Measurements from ENCODE around the gene AP3B1.

The AP3B1 gene

DNA sequence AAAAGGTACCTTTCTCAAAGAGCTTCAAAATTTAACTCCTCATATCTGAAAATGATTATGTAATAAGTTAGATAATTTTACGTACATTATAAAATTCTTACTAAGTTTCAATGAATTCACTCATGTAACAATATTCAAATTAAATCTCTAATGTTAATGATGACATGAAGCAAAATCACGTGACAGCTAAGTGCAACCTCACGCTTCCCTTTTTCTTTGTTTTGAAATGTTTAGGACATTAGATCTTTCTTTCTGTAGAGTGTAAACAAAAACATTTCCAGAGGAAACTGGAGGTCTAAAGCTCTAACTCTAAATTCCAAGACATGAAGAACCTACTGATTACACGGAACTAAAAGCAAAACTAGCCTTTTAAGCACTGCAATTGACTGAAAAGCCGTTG lies 291.0 kb downstream of the AP3B1 start:
- Histone ChIP-seq H3K9me3 (no peaks in the 10 kb centered on the region), H3K4me3 (no peak overlapping the region), H3K4me1 (peaks cover 33% of the 10 kb centered on the region), H3K27me3 (ENCODE audit: low read depth) (no peaks in the 10 kb centered on the region), H3K36me3 (replicated peaks) (no peaks in the 10 kb centered on the region)
- in situ Hi-C loops (cut with MboI; ENCODE audit: low sequenced_read_pairs), result no loop called here
- no peak for DNase-seq (ENCODE audit: low spot score in 2 of 2)

DNA sequence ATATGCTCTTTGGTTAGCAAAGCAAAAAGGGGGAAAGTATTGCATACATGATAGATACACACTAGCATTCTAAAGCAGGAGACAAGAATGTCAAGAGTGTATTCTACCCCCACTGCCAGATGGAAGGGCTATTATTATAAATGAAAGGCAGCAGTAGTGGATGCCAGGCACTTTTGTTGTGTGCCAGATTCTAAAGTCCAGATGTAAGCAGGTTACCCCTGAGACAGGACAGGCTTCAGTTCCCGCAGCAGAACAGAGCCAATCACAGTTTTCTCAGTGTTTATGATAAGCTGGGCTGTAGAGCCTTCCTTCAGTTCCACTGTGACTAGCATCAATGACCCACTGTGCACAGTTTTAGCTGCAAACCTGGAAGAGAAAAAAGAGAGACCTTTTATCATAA lies 291.8 kb downstream of the AP3B1 start:
- H3K36me3 ChIP-seq (replicated peaks), result no peaks in the 10 kb centered on the region
- no peak overlapping the region for H3K4me3 ChIP-seq
- H3K27me3 ChIP-seq (ENCODE audit: low read depth), result no peaks in the 10 kb centered on the region
- H3K4me1 ChIP-seq, result peaks cover 33% of the 10 kb centered on the region
- H3K9me3 ChIP-seq, result no peaks in the 10 kb centered on the region
- peak in 1 of 2 experiments; percentile 28 for DNase-seq (ENCODE audit: low spot score in 2 of 2)
- in situ Hi-C loops (cut with MboI; ENCODE audit: low sequenced_read_pairs), result no loop called here

DNA sequence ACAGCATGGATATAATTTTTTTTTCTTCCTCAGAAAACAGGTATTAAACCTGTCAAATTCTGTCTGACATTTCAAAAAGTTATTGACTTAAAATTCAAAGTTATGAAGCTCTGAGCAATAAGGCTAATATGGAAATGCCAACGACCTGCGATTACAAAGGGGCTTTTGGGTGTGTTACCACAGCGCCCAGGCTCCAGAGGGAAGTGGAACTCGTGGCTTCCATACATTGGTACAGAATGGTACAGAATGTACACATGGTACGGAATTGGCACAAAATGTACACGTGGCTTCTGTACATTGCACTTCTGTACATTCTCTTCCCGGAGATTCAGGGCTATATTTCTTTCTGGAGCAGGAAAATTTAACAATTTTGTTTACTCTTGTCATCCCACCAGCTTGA lies 293.3 kb downstream of the AP3B1 start:
- no peaks in the 10 kb centered on the region for H3K36me3 ChIP-seq (replicated peaks)
- in situ Hi-C loops (cut with MboI; ENCODE audit: low sequenced_read_pairs), result no loop called here

DNA sequence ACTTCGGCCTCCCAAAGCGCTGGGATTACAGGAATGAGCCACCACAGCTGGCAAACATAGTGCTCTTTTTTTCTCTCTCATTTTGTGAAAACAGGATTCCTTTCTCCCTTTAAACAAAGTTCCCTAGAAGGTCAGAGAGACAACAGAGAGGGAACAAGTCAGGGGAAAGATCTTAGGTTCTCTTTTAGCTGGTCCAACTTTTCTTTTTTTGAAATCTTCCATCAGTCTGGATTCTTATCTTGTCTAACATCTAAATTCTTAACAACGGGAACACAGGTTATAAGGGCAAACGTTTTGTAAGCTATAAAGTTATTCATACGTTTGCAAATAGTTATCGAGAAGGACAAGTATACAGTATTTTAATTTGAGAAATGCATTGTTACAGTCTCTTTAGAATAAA lies 294.3 kb downstream of the AP3B1 start:
- Histone ChIP-seq H3K4me1 (peaks cover 26% of the 10 kb centered on the region), H3K9me3 (no peaks in the 10 kb centered on the region)
- in situ Hi-C loops (cut with MboI; ENCODE audit: low sequenced_read_pairs), result no loop called here

More for the DNA sequence above, 293.3 kb downstream of the AP3B1 start:
- H3K9me3 ChIP-seq, result no peaks in the 10 kb centered on the region
- peaks cover 33% of the 10 kb centered on the region for H3K4me1 ChIP-seq
- H3K27me3 ChIP-seq (ENCODE audit: low read depth), result no peaks in the 10 kb centered on the region
- H3K4me3 ChIP-seq, result no peak overlapping the region
- no peak for DNase-seq (ENCODE audit: low spot score in 2 of 2)

DNA sequence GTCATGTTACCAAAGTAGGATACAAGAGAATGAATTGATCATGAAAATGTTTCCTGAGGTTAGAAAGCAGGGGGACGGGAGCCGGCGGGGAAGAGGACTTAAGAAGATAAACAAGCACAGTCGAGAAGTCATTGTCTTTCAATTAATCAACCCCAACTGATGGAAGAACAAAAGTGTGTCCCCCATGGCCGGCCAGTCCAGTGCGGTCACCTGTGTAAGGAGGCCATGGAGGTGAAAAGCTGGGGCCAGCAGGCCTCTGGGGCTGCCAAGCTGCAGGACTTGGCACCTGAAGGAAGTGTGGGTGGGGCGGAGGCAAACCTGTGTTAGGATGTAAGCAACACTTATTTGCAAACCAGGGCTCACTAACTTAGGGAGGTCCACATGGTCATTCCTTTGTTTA lies 295.1 kb downstream of the AP3B1 start:
- Histone ChIP-seq H3K4me1 (peaks cover 19% of the 10 kb centered on the region), H3K9me3 (no peaks in the 10 kb centered on the region), H3K4me3 (no peak overlapping the region), H3K27me3 (ENCODE audit: low read depth) (no peaks in the 10 kb centered on the region), H3K36me3 (replicated peaks) (no peaks in the 10 kb centered on the region)
- no peak for DNase-seq (ENCODE audit: low spot score in 2 of 2)
- in situ Hi-C loops (cut with MboI; ENCODE audit: low sequenced_read_pairs), result no loop called here

More for the DNA sequence above, 294.3 kb downstream of the AP3B1 start:
- no peak for DNase-seq (ENCODE audit: low spot score in 2 of 2)
- H3K4me3 ChIP-seq, result no peak overlapping the region
- H3K36me3 ChIP-seq (replicated peaks), result no peaks in the 10 kb centered on the region
- no peaks in the 10 kb centered on the region for H3K27me3 ChIP-seq (ENCODE audit: low read depth)

DNA sequence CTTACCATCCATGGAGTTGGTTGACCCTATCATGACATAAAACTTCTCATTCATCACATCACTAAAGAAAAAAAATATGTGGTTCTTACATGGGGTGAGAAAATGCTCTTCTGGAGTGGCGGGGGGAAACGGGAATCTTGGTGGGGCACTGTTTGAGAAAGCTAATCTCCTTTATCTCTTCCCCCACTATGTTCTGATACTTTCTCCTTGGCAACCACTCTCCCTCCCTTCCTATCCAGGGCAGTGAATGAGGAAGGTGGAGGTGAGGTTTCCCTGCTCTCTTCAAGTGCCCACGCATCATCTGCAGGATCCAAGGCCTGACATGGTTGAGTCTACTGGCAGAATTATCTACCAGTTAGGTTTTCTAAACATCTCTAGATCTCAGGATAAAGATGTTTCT lies 297.6 kb downstream of the AP3B1 start:
- DNase-seq (ENCODE audit: low spot score in 2 of 2), result no peak
- H3K27me3 ChIP-seq (ENCODE audit: low read depth), result no peaks in the 10 kb centered on the region
- H3K4me1 ChIP-seq, result no peaks in the 10 kb centered on the region
- H3K9me3 ChIP-seq, result no peaks in the 10 kb centered on the region
- H3K36me3 ChIP-seq (replicated peaks), result no peaks in the 10 kb centered on the region
- no peak overlapping the region for H3K4me3 ChIP-seq
- in situ Hi-C loops (cut with MboI; ENCODE audit: low sequenced_read_pairs), result no loop called here

DNA sequence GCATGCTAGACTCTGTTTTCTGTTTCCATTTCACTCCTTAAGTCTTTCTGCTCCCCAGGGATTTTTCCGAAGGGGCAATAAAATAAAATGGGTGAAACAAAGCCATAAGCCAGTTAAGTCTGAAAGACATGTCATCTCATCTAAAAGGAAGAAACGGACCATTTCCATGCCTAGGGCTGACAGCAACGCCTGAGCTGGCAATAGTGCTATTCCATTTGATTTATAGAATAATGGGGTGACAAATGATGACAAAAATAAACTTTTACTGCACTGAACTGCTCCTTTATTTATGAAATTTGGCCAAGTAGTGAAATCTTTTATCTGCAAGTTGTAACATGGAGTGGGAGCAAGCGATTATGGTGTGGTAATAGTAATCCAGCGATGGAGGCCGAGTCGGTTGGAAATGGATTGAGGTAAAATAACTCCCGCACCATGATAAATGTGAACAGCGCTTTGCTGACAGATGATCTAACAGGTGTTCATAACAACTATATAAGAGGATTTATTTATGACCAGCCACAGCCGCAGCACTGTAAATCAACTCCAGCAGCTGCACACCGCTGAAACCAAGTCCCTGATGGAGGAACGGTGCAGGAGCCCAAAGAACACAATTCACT lies 298.6 kb downstream of the AP3B1 start:
- Histone ChIP-seq H3K4me1 (no peaks in the 10 kb centered on the region), H3K36me3 (replicated peaks) (no peaks in the 10 kb centered on the region), H3K9me3 (no peaks in the 10 kb centered on the region), H3K27me3 (ENCODE audit: low read depth) (no peaks in the 10 kb centered on the region), H3K4me3 (no peak overlapping the region)
- DNase-seq (ENCODE audit: low spot score in 2 of 2), result no peak
- in situ Hi-C loops (cut with MboI; ENCODE audit: low sequenced_read_pairs), result no loop called here

DNA sequence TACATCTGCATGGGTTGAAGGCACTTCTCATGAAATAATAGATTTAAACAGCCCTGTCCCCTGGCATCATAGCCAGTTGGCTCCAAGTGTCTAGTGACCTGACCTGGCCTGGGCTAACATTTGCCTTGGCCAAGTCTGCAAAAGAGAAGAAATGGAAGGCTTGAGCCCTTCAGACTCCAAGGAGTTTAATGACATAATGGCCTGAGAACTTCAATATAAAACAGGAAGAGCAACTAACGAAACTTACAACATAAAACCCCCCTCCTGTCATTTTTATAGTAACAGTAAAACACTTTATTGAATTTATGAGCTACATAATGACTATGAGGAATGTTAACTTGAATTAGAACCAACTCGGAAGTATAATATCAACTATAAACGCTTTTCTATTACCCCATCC lies 299.6 kb downstream of the AP3B1 start:
- Histone ChIP-seq H3K4me1 (no peaks in the 10 kb centered on the region), H3K9me3 (no peaks in the 10 kb centered on the region), H3K36me3 (replicated peaks) (no peaks in the 10 kb centered on the region), H3K27me3 (ENCODE audit: low read depth) (no peaks in the 10 kb centered on the region), H3K4me3 (no peak overlapping the region)
- in situ Hi-C loops (cut with MboI; ENCODE audit: low sequenced_read_pairs), result no loop called here
- DNase-seq (ENCODE audit: low spot score in 2 of 2), result no peak

DNA sequence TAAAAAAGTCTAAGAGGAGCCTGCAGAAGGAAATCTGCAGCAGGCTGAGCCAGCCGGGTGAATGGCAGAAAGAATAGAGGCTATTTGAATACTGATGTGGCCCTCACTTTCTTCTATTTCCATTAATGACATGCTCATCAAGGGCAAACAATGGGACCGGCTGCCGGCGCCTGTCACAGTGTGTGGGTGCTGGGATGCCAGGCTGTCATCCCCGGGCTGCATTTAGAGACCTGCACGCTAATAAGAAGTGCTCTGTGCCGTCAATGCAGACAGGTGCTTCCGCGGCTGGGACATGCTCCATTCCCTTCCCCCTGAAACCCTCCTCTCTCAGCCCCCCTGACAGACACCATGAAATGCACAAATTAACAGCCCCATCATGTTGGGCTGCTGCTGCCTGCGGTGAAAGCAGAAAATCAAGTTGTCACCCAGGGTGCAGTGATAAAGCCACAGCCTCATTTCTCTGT lies 300.6 kb downstream of the AP3B1 start:
- in situ Hi-C loops (cut with MboI; ENCODE audit: low sequenced_read_pairs), result no loop called here
- no peak for DNase-seq (ENCODE audit: low spot score in 2 of 2)
- Histone ChIP-seq H3K9me3 (no peaks in the 10 kb centered on the region), H3K4me1 (no peaks in the 10 kb centered on the region), H3K4me3 (no peak overlapping the region), H3K36me3 (replicated peaks) (no peaks in the 10 kb centered on the region), H3K27me3 (ENCODE audit: low read depth) (no peaks in the 10 kb centered on the region)

DNA sequence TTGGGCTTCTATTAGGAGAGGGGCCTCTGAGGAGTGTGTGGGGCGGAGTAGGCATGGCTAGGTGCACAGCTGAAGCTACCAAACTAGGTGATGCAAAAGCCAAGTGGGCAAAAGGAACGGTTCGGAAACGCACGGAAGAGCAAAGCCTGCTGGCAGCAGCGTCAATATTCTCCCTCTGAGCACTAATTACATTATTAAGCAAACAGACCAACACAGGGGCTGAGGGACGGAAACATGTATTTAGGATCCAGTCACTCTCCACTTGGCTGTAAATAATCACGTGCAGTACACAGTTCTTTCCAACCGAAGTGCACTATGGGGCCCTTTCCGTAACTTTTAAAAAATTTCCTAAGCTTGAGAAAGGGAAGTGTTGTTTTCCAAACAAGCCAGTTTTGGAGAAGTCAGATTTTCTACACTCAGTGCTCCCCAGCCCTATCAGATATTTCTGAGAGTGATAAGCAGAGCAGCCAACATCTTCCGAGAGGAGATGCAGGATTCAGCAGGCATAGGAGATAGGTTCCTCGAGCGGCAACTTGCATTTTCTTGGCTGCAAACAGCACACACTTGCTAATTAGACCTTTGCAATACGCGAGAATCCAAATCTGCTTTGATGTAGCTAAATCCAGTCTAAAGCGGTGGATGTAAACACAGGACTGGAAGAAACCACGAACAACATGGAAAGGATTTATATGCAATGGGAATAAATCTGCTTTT lies 301.2 kb downstream of the AP3B1 start:
- DNase-seq (ENCODE audit: low spot score in 2 of 2), result no peak
- H3K27me3 ChIP-seq (ENCODE audit: low read depth), result no peaks in the 10 kb centered on the region
- in situ Hi-C loops (cut with MboI; ENCODE audit: low sequenced_read_pairs), result no loop called here

DNA sequence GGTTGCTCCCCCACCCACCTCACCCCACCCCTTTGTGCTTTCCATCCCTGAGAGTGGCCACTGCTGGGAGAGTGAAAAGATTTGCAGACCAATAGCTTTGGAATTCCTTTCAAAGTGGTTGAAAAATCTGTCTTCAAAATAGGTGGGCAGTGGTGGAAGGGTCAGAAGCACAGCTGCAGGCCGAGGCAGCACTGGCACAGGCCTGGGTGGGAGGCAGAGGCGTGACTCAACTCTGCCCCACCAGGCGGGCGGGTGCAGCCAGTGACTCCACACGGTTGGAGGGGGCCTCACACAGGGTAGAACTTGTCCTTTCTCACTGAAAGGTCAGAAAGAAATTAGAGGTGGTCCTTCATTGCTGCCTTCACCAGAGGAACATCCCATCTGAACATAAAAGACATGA lies 303.4 kb downstream of the AP3B1 start:
- no peaks in the 10 kb centered on the region for H3K27me3 ChIP-seq (ENCODE audit: low read depth)
- H3K36me3 ChIP-seq (replicated peaks), result no peaks in the 10 kb centered on the region
- no peak overlapping the region for H3K4me3 ChIP-seq
- no peaks in the 10 kb centered on the region for H3K9me3 ChIP-seq
- H3K4me1 ChIP-seq, result no peaks in the 10 kb centered on the region
- in situ Hi-C loops (cut with MboI; ENCODE audit: low sequenced_read_pairs), result no loop called here
- no peak for DNase-seq (ENCODE audit: low spot score in 2 of 2)

More for the DNA sequence above, 301.2 kb downstream of the AP3B1 start:
- Histone ChIP-seq H3K4me1 (no peaks in the 10 kb centered on the region), H3K9me3 (no peaks in the 10 kb centered on the region), H3K4me3 (no peak overlapping the region), H3K36me3 (replicated peaks) (no peaks in the 10 kb centered on the region)

DNA sequence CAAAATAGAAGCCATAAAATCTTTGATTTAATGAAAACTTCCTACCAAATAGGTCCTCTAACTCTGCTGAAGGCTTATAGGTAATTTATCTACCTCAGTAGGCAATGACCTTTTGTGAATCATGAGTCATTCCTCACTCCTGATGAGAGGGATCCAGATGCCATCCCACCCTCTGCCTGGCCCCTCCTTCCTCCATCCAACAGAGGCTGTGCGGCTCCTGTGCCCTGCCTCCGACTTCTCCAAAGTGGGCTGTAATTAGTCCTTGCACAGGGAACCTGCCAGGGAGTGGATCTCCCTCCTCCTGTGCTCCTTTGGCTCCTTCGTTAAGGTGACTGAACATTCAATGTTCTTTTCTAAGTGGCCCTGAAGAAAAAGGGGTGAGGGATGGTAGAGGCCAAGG lies 304.5 kb downstream of the AP3B1 start:
- no peak overlapping the region for H3K4me3 ChIP-seq
- H3K36me3 ChIP-seq (replicated peaks), result no peaks in the 10 kb centered on the region
- H3K4me1 ChIP-seq, result no peaks in the 10 kb centered on the region
- no peak for DNase-seq (ENCODE audit: low spot score in 2 of 2)
- no peaks in the 10 kb centered on the region for H3K9me3 ChIP-seq
- H3K27me3 ChIP-seq (ENCODE audit: low read depth), result no peaks in the 10 kb centered on the region
- in situ Hi-C loops (cut with MboI; ENCODE audit: low sequenced_read_pairs), result no loop called here

DNA sequence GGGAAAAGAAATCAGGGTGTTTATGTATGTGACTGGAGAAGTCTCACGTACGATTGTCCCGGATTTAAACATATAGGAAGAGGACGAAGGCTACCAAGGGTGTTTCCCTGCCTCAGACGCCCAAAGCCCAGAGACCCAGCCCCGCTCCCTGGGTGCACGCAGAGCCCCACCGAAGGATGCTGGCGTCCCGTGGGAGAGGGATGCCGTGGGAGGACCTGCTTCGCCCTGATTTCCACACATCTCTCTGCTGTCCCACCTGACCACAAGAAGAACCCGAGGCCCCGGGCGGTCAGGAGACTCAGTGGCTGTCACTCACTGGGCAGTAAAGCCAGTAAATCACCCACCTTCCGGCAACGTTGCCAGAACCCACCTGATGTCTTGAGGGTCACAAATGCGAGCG lies 306.5 kb downstream of the AP3B1 start:
- Histone ChIP-seq H3K9me3 (no peaks in the 10 kb centered on the region), H3K27me3 (ENCODE audit: low read depth) (no peaks in the 10 kb centered on the region), H3K4me3 (no peak overlapping the region), H3K36me3 (replicated peaks) (no peaks in the 10 kb centered on the region), H3K4me1 (no peaks in the 10 kb centered on the region; the same call in 1 of the 2 replicates)
- in situ Hi-C loops (cut with MboI; ENCODE audit: low sequenced_read_pairs), result no loop called here
- DNase-seq (ENCODE audit: low spot score in 2 of 2), result no peak

DNA sequence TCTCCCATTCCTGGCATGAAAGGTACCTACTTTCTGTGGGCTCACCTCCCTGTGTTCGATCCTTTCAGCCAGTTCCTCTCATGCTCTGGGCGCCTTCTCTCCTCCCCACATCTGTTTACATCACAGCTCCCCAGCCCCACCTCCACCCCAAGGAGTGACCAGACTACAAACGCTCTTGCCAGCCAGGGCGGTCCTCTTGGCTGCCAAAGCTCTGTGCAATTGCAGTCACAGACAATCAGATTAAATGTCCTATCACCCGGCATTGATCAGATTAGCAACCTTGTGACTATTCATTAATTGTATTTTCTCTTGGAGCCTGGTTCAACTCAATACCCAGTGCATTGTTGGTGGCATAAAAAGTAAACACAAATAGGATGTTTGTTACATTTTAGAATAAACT lies 307.2 kb downstream of the AP3B1 start:
- Histone ChIP-seq H3K36me3 (replicated peaks) (no peaks in the 10 kb centered on the region), H3K9me3 (no peaks in the 10 kb centered on the region), H3K4me3 (no peak overlapping the region), H3K27me3 (ENCODE audit: low read depth) (no peaks in the 10 kb centered on the region), H3K4me1 (no peaks in the 10 kb centered on the region; the same call in 1 of the 2 replicates)
- no peak for DNase-seq (ENCODE audit: low spot score in 2 of 2)
- in situ Hi-C loops (cut with MboI; ENCODE audit: low sequenced_read_pairs), result no loop called here

Data from HAP-1 (cell line).